ENCODE results near the gene MACO1.

MACO1 gene

DNA sequence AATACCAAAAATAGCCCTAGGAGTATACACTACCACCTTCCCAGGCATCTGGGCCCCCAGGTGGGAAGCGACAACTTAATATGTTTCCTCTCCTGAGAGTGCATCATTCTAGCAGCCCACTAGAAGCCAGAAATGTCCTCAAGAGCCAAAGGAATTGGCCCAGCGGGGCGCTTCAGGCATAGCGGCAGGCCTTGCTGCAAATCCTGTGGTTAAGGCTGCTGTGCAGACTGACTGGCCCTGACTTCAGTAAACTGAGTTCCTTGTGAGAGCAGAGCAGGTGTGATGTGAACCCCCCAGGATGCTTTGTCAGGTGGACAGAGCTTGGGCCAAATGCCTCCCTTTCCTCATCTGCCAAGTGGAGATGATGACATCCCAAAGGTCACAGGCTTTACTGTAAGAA, 83.0 kb downstream of the MACO1 start:
- H3K4me3 ChIP-seq (ENCODE audit: low read depth, low read length): no peak overlapping the region
- TF ChIP-seq, protein P1, sequence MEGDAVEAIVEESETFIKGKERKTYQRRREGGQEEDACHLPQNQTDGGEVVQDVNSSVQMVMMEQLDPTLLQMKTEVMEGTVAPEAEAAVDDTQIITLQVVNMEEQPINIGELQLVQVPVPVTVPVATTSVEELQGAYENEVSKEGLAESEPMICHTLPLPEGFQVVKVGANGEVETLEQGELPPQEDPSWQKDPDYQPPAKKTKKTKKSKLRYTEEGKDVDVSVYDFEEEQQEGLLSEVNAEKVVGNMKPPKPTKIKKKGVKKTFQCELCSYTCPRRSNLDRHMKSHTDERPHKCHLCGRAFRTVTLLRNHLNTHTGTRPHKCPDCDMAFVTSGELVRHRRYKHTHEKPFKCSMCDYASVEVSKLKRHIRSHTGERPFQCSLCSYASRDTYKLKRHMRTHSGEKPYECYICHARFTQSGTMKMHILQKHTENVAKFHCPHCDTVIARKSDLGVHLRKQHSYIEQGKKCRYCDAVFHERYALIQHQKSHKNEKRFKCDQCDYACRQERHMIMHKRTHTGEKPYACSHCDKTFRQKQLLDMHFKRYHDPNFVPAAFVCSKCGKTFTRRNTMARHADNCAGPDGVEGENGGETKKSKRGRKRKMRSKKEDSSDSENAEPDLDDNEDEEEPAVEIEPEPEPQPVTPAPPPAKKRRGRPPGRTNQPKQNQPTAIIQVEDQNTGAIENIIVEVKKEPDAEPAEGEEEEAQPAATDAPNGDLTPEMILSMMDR (IDR thresholded peaks at IDR 0.05; ENCODE audit: borderline replicate concordance, insufficient read depth, low read depth, low read length): no peak

DNA sequence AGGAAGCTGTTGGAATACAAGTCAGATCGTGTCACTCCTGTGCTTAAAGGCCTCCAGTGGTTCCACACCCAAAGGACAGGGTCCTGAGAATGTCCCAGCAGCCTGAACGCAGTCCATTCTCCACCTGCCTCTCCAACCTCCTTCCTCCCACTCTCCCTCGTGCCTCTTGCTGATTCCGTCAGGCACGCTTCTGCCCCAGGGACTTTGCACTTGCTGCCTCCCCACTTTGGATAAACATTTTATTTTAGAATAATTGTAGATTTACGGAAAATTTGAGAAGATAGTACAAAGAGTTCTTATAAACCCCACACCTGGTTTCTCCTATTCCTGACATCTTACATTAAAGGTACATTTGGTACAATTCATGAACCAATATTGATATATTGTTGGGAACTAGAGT, 84.3 kb downstream of the MACO1 start:
- TF ChIP-seq, protein P1 (IDR thresholded peaks at IDR 0.05; ENCODE audit: borderline replicate concordance, insufficient read depth, low read depth, low read length): no peak
- no peak overlapping the region for H3K4me3 ChIP-seq (ENCODE audit: low read depth, low read length)

DNA sequence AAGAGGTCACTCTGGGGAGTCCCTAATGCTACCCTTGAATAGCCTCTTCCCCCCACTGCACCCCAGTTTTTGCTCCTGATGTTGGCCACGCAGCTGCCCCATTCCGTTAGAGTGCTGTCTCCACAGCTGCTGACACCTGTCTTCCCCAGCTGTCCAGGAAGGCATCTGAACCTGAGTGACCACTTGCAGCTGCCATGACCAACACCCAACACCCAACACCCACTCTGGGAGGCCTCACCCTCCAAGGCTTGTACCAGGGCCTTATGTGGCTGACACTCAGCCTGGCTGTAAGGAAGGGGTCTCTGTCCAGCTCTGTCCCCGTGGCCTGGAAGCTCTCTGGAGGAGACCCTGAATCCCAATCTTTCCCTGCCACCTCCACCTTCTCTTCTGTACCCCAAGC, 86.0 kb downstream of the MACO1 start:
- H3K4me3 ChIP-seq (ENCODE audit: low read depth, low read length): no peak overlapping the region
- TF ChIP-seq, protein P1 (IDR thresholded peaks at IDR 0.05; ENCODE audit: borderline replicate concordance, insufficient read depth, low read depth, low read length): no peak

DNA sequence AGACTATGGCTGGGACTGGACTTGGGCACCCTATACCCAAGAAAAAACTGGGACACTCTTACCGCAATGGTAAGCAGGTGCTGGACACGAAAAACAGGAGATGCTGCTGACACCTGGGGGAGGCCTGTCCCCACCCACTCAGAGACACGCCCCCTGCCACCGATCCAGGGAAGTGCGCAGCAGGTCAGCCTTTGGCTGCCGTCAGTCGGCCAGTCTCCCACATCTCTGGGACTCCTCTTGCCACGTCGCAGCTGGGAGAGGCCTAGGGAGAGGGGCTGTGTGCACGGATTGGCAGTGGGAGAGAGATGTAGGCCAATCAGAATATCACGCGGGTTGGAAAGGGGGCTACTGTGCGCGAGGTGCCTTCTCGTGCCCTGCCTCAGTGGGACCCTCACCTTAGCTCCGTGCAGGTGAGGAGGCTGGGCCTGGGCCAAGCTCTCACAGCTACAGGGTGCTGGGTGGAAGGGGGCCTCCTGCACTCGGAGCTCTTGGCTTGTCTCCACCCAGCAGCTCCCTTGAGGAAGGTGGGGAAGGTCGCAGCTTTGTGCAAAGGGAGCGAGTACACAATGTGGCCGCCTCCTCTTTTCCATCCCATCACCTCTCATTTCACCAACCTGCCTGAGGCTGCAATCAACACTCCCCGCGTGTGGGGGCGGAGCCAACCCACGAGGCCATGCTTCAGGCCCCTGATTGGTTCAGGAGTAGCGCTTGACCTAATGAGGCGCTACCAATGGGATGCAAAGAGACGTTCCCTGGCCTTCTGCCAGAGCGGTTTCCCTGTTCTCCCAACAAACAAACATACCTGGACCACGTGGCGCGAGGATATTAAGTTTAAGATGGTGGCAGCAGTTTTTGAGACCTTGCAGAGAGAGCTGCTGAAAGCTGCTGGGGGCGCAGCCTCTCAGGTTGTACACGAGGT, 87.0 kb downstream of the MACO1 start:
- TF ChIP-seq, protein P1 (IDR thresholded peaks at IDR 0.05; ENCODE audit: borderline replicate concordance, insufficient read depth, low read depth, low read length): 0 out of 2 replicates have a peak, but pooled peaks have one; percentile 1
- no peak overlapping the region for H3K4me3 ChIP-seq (ENCODE audit: low read depth, low read length)

DNA sequence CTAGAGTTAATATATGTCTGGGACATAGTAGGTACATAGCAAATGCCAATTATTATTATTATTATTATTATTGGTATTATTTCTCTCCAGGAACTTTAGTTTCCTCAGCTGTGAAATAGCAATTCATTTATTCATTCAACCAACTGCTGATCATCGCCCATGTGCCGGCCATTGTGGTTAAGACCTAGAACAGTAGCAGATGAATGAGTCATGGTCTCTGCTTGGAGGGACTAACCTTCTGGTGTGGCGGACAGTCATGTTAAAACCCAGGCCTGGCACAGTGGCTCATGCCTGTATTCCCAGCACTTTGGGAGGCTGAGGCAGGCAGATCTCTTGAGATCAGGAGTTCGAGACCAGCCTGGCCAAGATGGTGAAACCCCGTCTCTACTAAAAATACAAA, 88.9 kb downstream of the MACO1 start:
- no peak overlapping the region for H3K4me3 ChIP-seq (ENCODE audit: low read depth, low read length)
- TF ChIP-seq, protein P1 (IDR thresholded peaks at IDR 0.05; ENCODE audit: borderline replicate concordance, insufficient read depth, low read depth, low read length): no peak

DNA sequence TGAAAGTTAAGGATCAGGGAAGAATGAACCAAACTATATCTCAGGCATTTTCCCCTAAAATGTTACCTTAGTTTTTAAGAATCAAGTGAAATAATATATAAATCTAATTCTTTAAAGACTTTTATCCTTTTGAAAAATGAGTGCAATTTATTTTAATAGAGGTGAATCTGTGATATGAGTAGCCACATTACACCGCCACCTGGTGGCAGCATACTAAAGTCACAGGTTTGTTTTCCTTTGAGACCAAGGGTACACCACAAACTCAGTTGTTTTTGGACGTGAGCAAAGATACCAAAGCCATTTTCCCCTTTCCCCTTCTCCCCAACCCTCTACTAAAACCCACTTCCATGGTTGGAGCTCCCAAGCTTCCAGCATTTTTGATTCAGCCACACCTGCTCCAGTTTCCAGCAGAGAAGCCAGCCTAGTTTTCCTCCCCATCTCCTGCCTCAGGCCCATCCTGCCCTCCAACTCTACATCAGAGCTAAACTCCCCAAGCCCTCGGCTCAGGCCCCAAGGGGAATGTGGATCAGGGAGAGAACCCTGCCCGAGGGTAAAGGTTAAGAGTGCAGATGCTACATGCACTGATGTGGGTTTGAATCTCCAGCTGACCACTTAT, 89.9 kb downstream of the MACO1 start:
- H3K4me3 ChIP-seq (ENCODE audit: low read depth, low read length): no peak overlapping the region
- TF ChIP-seq, protein P1 (IDR thresholded peaks at IDR 0.05; ENCODE audit: borderline replicate concordance, insufficient read depth, low read depth, low read length): peak; percentile 67
